SU-DHL-6 (cell line): ENCODE data around the gene GLE1.

Experiments used
- H2AFZ ChIP-seq: fragments of 200-600 bp; sonication (generic); 2 replicates; pipeline ENCODE4 v1.6.1; 2014; ENCODE audit warnings: low read depth, mild to moderate bottlenecking, moderate library complexity, mixed read lengths, antibody characterized with exemption, low read length; ENCODE audit not compliant: severe bottlenecking
- H3F3A ChIP-seq: fragments of 200-600 bp; shearing (Covaris generic); 2 replicates; pipeline ENCODE4 v1.6.0; 2016; ENCODE audit warnings: antibody characterized with exemption, mild to moderate bottlenecking; ENCODE audit not compliant: insufficient read depth
- H3K27ac ChIP-seq: fragments of 200-600 bp; sonication (generic); 2 replicates; pipeline ENCODE4 v1.5.1; 2016; ENCODE audit warnings: low read depth, mild to moderate bottlenecking, low read length, moderate library complexity, mixed read lengths
- H3K27me3 ChIP-seq: fragments of 200-600 bp; sonication (generic), shearing (Covaris generic); 2 replicates; pipeline ENCODE4 v1.6.0; 2014; ENCODE audit warnings: mild to moderate bottlenecking, low read length
- H3K36me3 ChIP-seq: fragments of 200-600 bp; sonication (generic); 2 replicates; pipeline ENCODE4 v1.6.1; 2014; ENCODE audit warnings: mild to moderate bottlenecking, low read length, mixed read lengths
- H3K4me2 ChIP-seq: fragments of 300-600, 200-600 bp; shearing (Covaris generic), sonication (generic); 2 replicates; pipeline ENCODE4 v1.6.0; 2014; ENCODE audit warnings: low read length, low read depth, mild to moderate bottlenecking; ENCODE audit not compliant: poor library complexity, severe bottlenecking
- H3K4me3 ChIP-seq: fragments of 200-600 bp; sonication (generic); 2 replicates; pipeline ENCODE4 v1.5.1; 2014; ENCODE audit warnings: antibody characterized with exemption, low read length, mild to moderate bottlenecking, mixed read lengths; ENCODE audit not compliant: insufficient read depth, poor library complexity, severe bottlenecking
- H3K79me2 ChIP-seq: fragments of 200-600 bp; sonication (generic); 2 replicates; pipeline ENCODE4 v1.6.1; 2014; ENCODE audit warnings: mild to moderate bottlenecking, low read length, moderate library complexity; ENCODE audit not compliant: insufficient read depth
- H3K9ac ChIP-seq: fragments of 200-600 bp; sonication (generic); 2 replicates; pipeline ENCODE4 v1.7.0; 2014; ENCODE audit warnings: mild to moderate bottlenecking, low read length
- H3K9me2 ChIP-seq: fragments of 200-600 bp; sonication (generic); replicated peaks from 2 replicates; pipeline ENCODE4 v1.6.1; 2014; ENCODE audit warnings: low read length; ENCODE audit not compliant: insufficient read depth
- H3K9me3 ChIP-seq: fragments of 200-600 bp; sonication (generic); 2 replicates; pipeline ENCODE4 v1.6.1; 2014; ENCODE audit warnings: low read length, mixed read lengths; ENCODE audit not compliant: insufficient read depth
- H4K20me1 ChIP-seq: fragments of 200-600 bp; sonication (generic); 2 replicates; pipeline ENCODE4 v1.6.1; 2014; ENCODE audit warnings: low read depth, mild to moderate bottlenecking, antibody characterized with exemption, low read length, moderate library complexity, mixed read lengths
- EZH2phosphoT487 ChIP-seq: fragments of 200-600 bp; sonication (generic), shearing (Covaris generic); conservative IDR thresholded peaks from 2 replicates; pipeline ENCODE4 v1.6.1; 2018; ENCODE audit warnings: mild to moderate bottlenecking, antibody characterized with exemption, low read length, moderate library complexity, mixed read lengths
- TF ChIP-seq, protein P1 (sequence below): fragments of 200-600 bp; sonication (generic); IDR thresholded peaks from one replicate; pipeline ENCODE4 v1.5.1; 2017; ENCODE audit warnings: antibody characterized with exemption, mild to moderate bottlenecking, low read length, moderate library complexity; ENCODE audit not compliant: insufficient read depth, poor library complexity, severe bottlenecking

The GLE1 gene

DNA sequence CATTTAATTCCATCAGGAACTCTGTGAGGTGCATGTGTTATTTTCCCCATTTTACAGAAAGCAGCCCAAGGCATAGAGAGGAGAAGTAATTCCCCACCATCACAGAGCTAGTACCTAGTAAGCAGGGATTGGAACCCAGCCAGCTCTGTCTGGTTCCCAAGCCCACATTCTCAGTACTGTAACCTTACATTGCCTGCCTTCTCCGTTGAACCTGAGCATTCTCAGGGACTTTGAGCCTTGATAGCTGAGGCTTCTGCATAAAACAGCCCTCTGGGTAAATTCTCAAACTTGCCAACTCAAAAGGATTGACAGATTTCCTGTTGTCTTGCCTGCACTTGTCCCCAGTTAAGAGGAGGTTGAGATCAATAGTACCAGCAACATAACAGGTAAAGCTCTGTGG lies 9.2 kb upstream of the GLE1 start:
- no peaks in the 10 kb centered on the region for H3K9me2 ChIP-seq
- H2AFZ ChIP-seq: no peak overlapping the region
- H3K9me3 ChIP-seq: no peaks in the 10 kb centered on the region
- no peak overlapping the region for H3K4me2 ChIP-seq
- peaks cover 7% of the 10 kb centered on the region; the same call in 1 of the 2 replicates for H3K36me3 ChIP-seq
- no peaks in the 10 kb centered on the region for H3K79me2 ChIP-seq
- TF ChIP-seq EZH2phosphoT487: no peak
- TF ChIP-seq, protein P1, sequence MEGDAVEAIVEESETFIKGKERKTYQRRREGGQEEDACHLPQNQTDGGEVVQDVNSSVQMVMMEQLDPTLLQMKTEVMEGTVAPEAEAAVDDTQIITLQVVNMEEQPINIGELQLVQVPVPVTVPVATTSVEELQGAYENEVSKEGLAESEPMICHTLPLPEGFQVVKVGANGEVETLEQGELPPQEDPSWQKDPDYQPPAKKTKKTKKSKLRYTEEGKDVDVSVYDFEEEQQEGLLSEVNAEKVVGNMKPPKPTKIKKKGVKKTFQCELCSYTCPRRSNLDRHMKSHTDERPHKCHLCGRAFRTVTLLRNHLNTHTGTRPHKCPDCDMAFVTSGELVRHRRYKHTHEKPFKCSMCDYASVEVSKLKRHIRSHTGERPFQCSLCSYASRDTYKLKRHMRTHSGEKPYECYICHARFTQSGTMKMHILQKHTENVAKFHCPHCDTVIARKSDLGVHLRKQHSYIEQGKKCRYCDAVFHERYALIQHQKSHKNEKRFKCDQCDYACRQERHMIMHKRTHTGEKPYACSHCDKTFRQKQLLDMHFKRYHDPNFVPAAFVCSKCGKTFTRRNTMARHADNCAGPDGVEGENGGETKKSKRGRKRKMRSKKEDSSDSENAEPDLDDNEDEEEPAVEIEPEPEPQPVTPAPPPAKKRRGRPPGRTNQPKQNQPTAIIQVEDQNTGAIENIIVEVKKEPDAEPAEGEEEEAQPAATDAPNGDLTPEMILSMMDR: no peak
- no peaks in the 10 kb centered on the region for H3K27me3 ChIP-seq
- no peaks in the 10 kb centered on the region for H3F3A ChIP-seq
- H3K9ac ChIP-seq: no peak overlapping the region
- H4K20me1 ChIP-seq: no peaks in the 10 kb centered on the region
- no peak overlapping the region for H3K27ac ChIP-seq
- no peak overlapping the region for H3K4me3 ChIP-seq

DNA sequence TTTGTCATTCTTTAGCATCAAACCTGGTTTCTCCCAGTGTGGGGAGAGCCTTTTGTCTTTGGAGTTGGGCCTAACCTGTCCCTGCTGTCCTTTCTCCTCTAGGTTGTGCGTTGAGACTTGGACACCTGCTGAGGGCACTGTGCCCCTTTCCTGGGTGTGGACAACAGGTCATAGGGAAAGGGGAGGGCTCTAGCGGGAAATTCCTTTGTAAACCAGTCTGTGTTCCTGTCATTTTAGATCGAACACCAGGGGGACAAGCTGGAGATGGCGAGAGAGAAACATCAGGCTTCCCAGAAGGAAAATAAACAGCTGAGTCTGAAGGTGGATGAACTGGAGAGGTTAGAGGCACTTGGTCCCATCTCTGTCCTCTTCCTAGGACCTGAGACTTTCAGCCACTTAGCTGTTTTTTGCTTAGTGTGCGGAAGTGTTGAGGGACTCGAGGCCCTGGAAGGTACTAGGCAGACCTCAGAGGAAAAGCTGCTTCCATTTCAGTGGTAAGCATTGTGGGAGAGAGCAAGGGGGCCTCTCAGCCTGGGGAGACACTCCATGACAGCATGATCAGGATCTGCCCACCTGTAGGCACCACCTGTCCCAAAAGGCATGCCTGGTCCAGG lies 8.6 kb upstream of the GLE1 start:
- Histone ChIP-seq H4K20me1 (no peaks in the 10 kb centered on the region), H3F3A (peaks cover 3% of the 10 kb centered on the region; the same call in 1 of the 2 replicates), H3K79me2 (no peaks in the 10 kb centered on the region), H3K9ac (no peak overlapping the region), H3K9me2 (no peaks in the 10 kb centered on the region), H3K4me3 (no peak overlapping the region), H3K9me3 (no peaks in the 10 kb centered on the region), H3K27me3 (no peaks in the 10 kb centered on the region), H2AFZ (no peak overlapping the region), H3K4me2 (no peak overlapping the region), H3K36me3 (0 out of 2 replicates have a peak, but pooled peaks cover 10% of the 10 kb centered on the region), H3K27ac (no peak overlapping the region)
- no peak for TF ChIP-seq EZH2phosphoT487
- TF ChIP-seq, protein P1: no peak

DNA sequence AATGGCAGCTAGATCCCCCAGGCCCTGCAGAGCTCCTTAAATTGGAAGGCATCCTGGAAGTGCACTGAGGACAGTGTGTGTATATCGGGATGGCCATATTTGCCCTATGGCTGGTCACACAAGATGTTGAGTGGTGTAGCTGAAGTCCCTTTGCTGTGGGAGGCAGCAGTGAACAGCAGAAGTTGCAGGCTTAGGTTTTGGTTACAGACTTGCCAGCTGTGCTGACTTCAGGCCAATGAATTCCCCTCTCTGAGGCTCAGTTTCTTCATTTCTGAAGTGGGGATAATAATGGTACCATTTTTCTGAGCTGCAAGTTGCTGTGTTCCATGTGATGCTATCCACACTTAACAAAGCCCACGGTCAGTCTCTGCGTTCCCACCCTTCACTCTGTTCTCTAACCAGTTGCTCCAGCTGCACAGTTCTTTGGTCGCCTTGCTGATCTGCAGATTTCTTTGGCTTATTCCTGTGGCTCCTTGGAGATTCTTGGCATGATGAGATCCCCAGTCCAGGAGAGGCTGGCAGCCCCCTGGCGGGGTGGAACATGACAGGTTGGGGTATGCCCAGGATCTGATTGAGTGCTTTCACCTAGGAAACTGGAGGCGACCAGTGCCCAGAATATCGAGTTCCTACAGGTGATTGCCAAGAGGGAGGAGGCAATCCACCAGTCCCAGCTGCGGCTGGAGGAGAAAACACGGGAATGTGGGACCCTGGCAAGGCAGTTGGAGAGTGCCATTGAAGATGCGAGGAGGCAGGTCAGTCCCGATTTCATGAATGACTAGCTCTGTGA lies 6.5 kb upstream of the GLE1 start:
- Histone ChIP-seq H3K9me2 (no peaks in the 10 kb centered on the region), H3K36me3 (0 out of 2 replicates have a peak, but pooled peaks cover 6% of the 10 kb centered on the region)
- TF ChIP-seq EZH2phosphoT487: no peak
- TF ChIP-seq, protein P1: no peak

More for the DNA sequence above, 6.5 kb upstream of the GLE1 start:
- no peak overlapping the region for H3K4me2 ChIP-seq
- H3K79me2 ChIP-seq: no peaks in the 10 kb centered on the region
- no peak overlapping the region for H3K4me3 ChIP-seq
- H3K9ac ChIP-seq: no peak overlapping the region
- no peaks in the 10 kb centered on the region for H3K9me3 ChIP-seq
- no peak overlapping the region for H2AFZ ChIP-seq
- peaks cover 11% of the 10 kb centered on the region; the same call in 1 of the 2 replicates for H3F3A ChIP-seq
- H4K20me1 ChIP-seq: no peaks in the 10 kb centered on the region
- no peaks in the 10 kb centered on the region for H3K27me3 ChIP-seq
- H3K27ac ChIP-seq: no peak overlapping the region
